Mucosa of descending colon (tissue), 3 donors: ENCODE data around the gene LAIR1. TPM values are rescaled to one million over a fixed set of nuclear protein-coding genes. Genes with fewer than 3 reads are reported as not detected.

Experiments used
- ATAC-seq: fragments of 200-7000 bp; cut with Tn5 transposase; one replicate; pipeline ENCODE4 v1.9.1; 2020; ENCODE audit warnings: mild to moderate bottlenecking, moderate library complexity
- DNase-seq, 3 donors: peaks; one replicate each; pipeline ENCODE4 v3.0.0-alpha.2; 2020
- H3K36me3 ChIP-seq: fragments of 200-600 bp; one replicate; pipeline ENCODE4 v1.8.0; 2021; ENCODE audit warnings: low read depth, mild to moderate bottlenecking
- H3K4me1 ChIP-seq: fragments of 200-600 bp; one replicate; pipeline ENCODE4 v1.8.0; 2021; ENCODE audit warnings: low read depth, mild to moderate bottlenecking
- H3K4me3 ChIP-seq: fragments of 200-600 bp; one replicate; pipeline ENCODE4 v1.8.0; 2021; ENCODE audit warnings: mild to moderate bottlenecking
- H3K9me3 ChIP-seq: fragments of 200-600 bp; one replicate; pipeline ENCODE4 v1.8.0; 2021; ENCODE audit warnings: mild to moderate bottlenecking
- CTCF ChIP-seq: fragments of 200-600 bp; IDR thresholded peaks from one replicate; pipeline ENCODE4 v1.8.0; 2022; ENCODE audit warnings: antibody characterized with exemption, mild to moderate bottlenecking
- intact Hi-C, 2 donors: fragments of 100-400 bp; cut with DNase I in 1 of 2; cut with micrococcal nuclease in 1 of 2; formaldehyde crosslinking; loops; one replicate each; pipeline versions ENCODE4 v1.11.0 to v1.11.1; 2022; cut with DNase I, micrococcal nuclease
- total RNA-seq, 3 donors: library from RNA; stranded (reverse); fragmentation: NEBNext Ultra II Directional in 2 of 3; extraction: Animal tissue kit (Norgen Biotek cat#: 25700) in 2 of 3; gene quantifications; one replicate each; pipeline versions ENCODE4 v1.2.1 to v1.2.4, GENCODE V29; 2021 to 2023
- donor health status: DM: no; HTN: no; CAD: no; lungs with moderate emphysema.
- donor health status: DM: no; HTN: no; CAD: no.
- donor health status: DM: no; HTN: yes; CAD: no.

The LAIR1 gene
- total RNA-seq, 3 donors from 2014 or later, result 5.4 to 26.7 (median 17.1) TPM

- DNase-seq (no peak), ATAC-seq (no peak)
- intact Hi-C loops, result no loop called here
- Histone ChIP-seq H3K36me3 (no peaks in the 10 kb centered on the region), H3K4me3 (no peak overlapping the region), H3K4me1 (no peaks in the 10 kb centered on the region), H3K9me3 (no peaks in the 10 kb centered on the region)
- no peak for TF ChIP-seq CTCF
Observed at GRCh38 chr19:54319892-54320670, 44.6 kb downstream of the LAIR1 start.

GRCh38 chr19:54319049-54319448, 45.7 kb downstream of the LAIR1 start:
- ATAC-seq, result no peak
- no peak for TF ChIP-seq CTCF
- no peaks in the 10 kb centered on the region for H3K4me1 ChIP-seq
- H3K4me3 ChIP-seq, result no peak overlapping the region
- no peak for DNase-seq
- no peaks in the 10 kb centered on the region for H3K36me3 ChIP-seq
- H3K9me3 ChIP-seq, result no peaks in the 10 kb centered on the region
- intact Hi-C loops, result no loop called here

- ATAC-seq (no peak), DNase-seq (no peak)
- Histone ChIP-seq H3K36me3 (no peaks in the 10 kb centered on the region), H3K4me3 (no peak overlapping the region), H3K4me1 (no peaks in the 10 kb centered on the region), H3K9me3 (no peaks in the 10 kb centered on the region)
- intact Hi-C loops, result no loop called here
- no peak for TF ChIP-seq CTCF
Observed at GRCh38 chr19:54317965-54318240, 46.8 kb downstream of the LAIR1 start.

- peak; percentile 25 for ATAC-seq
- H3K4me1 ChIP-seq, result no peaks in the 10 kb centered on the region
- no peak overlapping the region for H3K4me3 ChIP-seq
Observed at GRCh38 chr19:54317108-54317964, 47.4 kb downstream of the LAIR1 start.

GRCh38 chr19:54316746-54317107, 48.0 kb downstream of the LAIR1 start:
- no peaks in the 10 kb centered on the region for H3K9me3 ChIP-seq
- ATAC-seq (peak; percentile 57), DNase-seq (no peak)
- H3K4me1 ChIP-seq, result no peaks in the 10 kb centered on the region
- no peak overlapping the region for H3K4me3 ChIP-seq
- H3K36me3 ChIP-seq, result no peaks in the 10 kb centered on the region
- intact Hi-C loops, result no loop called here
- TF ChIP-seq CTCF, result no peak

More at GRCh38 chr19:54317108-54317964, 47.4 kb downstream of the LAIR1 start:
- H3K36me3 ChIP-seq, result no peaks in the 10 kb centered on the region
- no peak for TF ChIP-seq CTCF
- no peak for DNase-seq
- intact Hi-C loops, result no loop called here
- H3K9me3 ChIP-seq, result no peaks in the 10 kb centered on the region
